Type B pancreatic cell (in vitro differentiated cells): ENCODE data around the gene ZFPL1. TPM values are rescaled to one million over a fixed set of nuclear protein-coding genes. Genes with fewer than 3 reads are reported as not detected.

Source experiments
- DNase-seq: peaks from one replicate; pipeline ENCODE4 v3.0.0; 2021; ENCODE audit warnings: mixed read lengths; ENCODE audit not compliant: unreplicated experiment; ENCODE audit errors: extremely low spot score
- H3K27ac Mint-ChIP-seq: 2 replicates; pipeline ENCODE4 v1.8.0; 2021; ENCODE audit warnings: mild to moderate bottlenecking, mixed read lengths
- H3K27me3 Mint-ChIP-seq: 2 replicates; pipeline ENCODE4 v1.8.0; 2021; ENCODE audit warnings: mixed read lengths
- H3K36me3 Mint-ChIP-seq: 2 replicates; pipeline ENCODE4 v1.8.0; 2021; ENCODE audit warnings: mixed read lengths
- H3K4me1 Mint-ChIP-seq: one replicate; pipeline ENCODE4 v1.8.0; 2021; ENCODE audit warnings: mixed read lengths; ENCODE audit not compliant: unreplicated experiment
- H3K4me3 Mint-ChIP-seq: 2 replicates; pipeline ENCODE4 v1.8.0; 2021; ENCODE audit warnings: mild to moderate bottlenecking, mixed read lengths
- H3K9me3 Mint-ChIP-seq: 2 replicates; pipeline ENCODE4 v1.8.0; 2021; ENCODE audit warnings: mixed read lengths
- CTCF ChIP-seq: fragments of 200-600 bp; sonication (generic); conservative IDR thresholded peaks from 2 replicates; pipeline ENCODE4 v1.5.0; 2021; ENCODE audit warnings: antibody characterized with exemption, mild to moderate bottlenecking
- long read RNA-seq: library from polyadenylated mRNA; unstranded; transcript quantifications from one replicate; pipeline ENCODE4 v2.0.0, GENCODE V29; 2020
- total RNA-seq: library from RNA; stranded (reverse); gene quantifications from 2 replicates; pipeline ENCODE4 v1.2.1, GENCODE V29; 2021; ENCODE audit warnings: low replicate concordance

Gene ZFPL1
- 35.9 and 49.1 TPM in 2 replicates for total RNA-seq
- long read RNA-seq, transcript ZFPL1-201 (8 exons, 1,371 nt), result major isoform, 5 of 5 reads
- long read RNA-seq, partial matches to known transcripts, result 0 of 5 reads
- long read RNA-seq, other reads (novel, unspliced or antisense), result 0 of 5 reads

- H3K9me3 Mint-ChIP-seq, result no peaks in the 10 kb centered on the region
- DNase-seq, result peak; percentile 98
- H3K27me3 Mint-ChIP-seq, result no peaks in the 10 kb centered on the region
- peaks cover 10% of the 10 kb centered on the region for H3K4me1 Mint-ChIP-seq
- peak within 1 kb of the TSS; percentile 70 for H3K27ac Mint-ChIP-seq
- H3K4me3 Mint-ChIP-seq, result peak within 1 kb of the TSS; percentile 96
- H3K36me3 Mint-ChIP-seq, result peaks cover 14% of the 10 kb centered on the region
- TF ChIP-seq CTCF, result no peak
Observed at GRCh38 chr11:65083834-65084597, at the start of gene ZFPL1, which contains the start of gene CDCA5. Gene ZFPL1, plus strand, starts transcription at chr11:65084222. Its CDS starts 477 bp downstream, at chr11:65084699. Gene CDCA5, minus strand, starts transcription at chr11:65084040. Its CDS starts 62 bp downstream, at chr11:65083978.

GRCh38 chr11:65034423-65034822 lies 49.6 kb upstream of the ZFPL1 start:
- TF ChIP-seq CTCF, result no peak

GRCh38 chr11:65035579-65035978 lies 48.4 kb upstream of the ZFPL1 start:
- DNase-seq, result no peak
- Mint-ChIP-seq H3K27me3 (no peaks in the 10 kb centered on the region), H3K9me3 (no peaks in the 10 kb centered on the region), H3K4me1 (peaks cover 2% of the 10 kb centered on the region), H3K27ac (no peak overlapping the region), H3K36me3 (no peaks in the 10 kb centered on the region), H3K4me3 (no peak overlapping the region)
- no peak for TF ChIP-seq CTCF

More at GRCh38 chr11:65034423-65034822, 49.6 kb upstream of the ZFPL1 start:
- Mint-ChIP-seq H3K4me1 (no peaks in the 10 kb centered on the region), H3K27ac (no peak overlapping the region), H3K36me3 (no peaks in the 10 kb centered on the region), H3K4me3 (no peak overlapping the region), H3K27me3 (no peaks in the 10 kb centered on the region), H3K9me3 (no peaks in the 10 kb centered on the region)
- DNase-seq, result no peak

GRCh38 chr11:65036931-65037330 lies 47.1 kb upstream of the ZFPL1 start:
- TF ChIP-seq CTCF, result no peak
- DNase-seq, result no peak
- no peaks in the 10 kb centered on the region for H3K27me3 Mint-ChIP-seq
- H3K4me3 Mint-ChIP-seq, result no peak overlapping the region
- no peaks in the 10 kb centered on the region for H3K9me3 Mint-ChIP-seq
- peaks cover 4% of the 10 kb centered on the region for H3K4me1 Mint-ChIP-seq
- no peaks in the 10 kb centered on the region for H3K36me3 Mint-ChIP-seq
- no peak overlapping the region for H3K27ac Mint-ChIP-seq

GRCh38 chr11:65040520-65040846 lies 43.5 kb upstream of the ZFPL1 start:
- Mint-ChIP-seq H3K9me3 (no peaks in the 10 kb centered on the region), H3K36me3 (peaks cover 3% of the 10 kb centered on the region), H3K4me3 (peak overlapping the region; percentile 93), H3K27me3 (no peaks in the 10 kb centered on the region), H3K27ac (peak overlapping the region; percentile 93), H3K4me1 (peaks cover 4% of the 10 kb centered on the region)
- no peak for TF ChIP-seq CTCF
- no peak for DNase-seq
